CD4-positive, alpha-beta T cell treated with Interleukin-1 beta for 1 hour (primary cell): ENCODE measurements around the gene GPRIN1.
A peak's percentile ranks its signal among the peaks of the same experiment; 100 is the strongest.

Experiments
- DNase-seq, 2 donors: peaks; one replicate each; pipeline ENCODE4 v3.0.0-alpha.2; 2020 to 2022

GPRIN1 gene

DNA sequence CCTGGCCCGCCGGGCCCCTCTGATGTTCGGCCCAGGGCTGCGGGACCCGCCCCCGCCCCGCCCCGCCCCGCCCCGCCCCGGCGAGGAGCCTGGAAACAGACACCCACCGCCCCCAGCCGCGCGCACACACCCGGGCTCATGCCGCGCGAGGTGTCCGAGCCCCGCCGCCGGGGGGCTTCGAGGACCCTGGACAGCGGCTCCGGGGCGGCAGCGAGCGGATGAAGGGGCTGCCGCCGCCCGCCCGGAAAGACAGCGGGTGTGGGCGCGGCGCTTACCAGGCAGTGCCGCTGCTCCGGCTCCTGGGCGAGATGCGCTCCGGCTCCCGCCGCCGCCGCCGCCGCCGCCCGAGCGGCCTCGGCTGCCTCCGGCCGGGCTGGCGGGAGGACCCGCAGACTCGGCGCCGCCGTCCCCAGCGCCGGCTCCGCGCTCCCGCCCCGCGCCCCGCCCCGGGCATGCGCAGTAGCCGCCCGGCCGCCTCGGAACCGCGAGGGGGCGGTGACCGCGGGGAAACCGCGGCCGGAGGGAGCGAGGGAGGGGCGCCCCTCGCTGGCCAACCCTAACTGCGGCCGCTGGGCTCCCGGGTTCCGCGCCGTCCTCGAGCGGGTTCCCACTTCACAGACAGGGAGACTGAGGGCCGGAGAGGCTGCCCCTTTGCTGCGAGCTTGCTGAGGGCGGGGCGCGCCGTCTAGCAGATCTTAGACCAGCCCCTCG is at the start of gene GPRIN1:
TSS of gene GPRIN1 (minus strand) at position 433 of the 711 bp plus-strand sequence. CDS start 10,322 bp downstream, outside the sequence.
- peak; percentile 46 to 61 for DNase-seq

DNA sequence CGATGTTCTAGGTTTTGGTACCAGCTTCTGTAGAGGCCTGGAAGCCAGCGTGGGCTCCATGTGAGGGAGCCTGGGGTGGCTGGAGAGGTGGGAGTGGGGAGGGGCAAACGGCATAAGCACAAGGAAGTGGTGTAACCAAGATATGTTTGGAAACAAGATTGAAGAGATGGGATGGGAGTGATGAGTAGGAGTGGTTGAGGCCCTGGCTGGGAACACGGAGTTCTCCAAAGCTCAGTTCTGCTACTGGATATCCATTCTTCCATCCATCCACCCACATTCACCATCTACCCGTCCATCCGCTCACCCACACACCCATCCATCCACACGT is 49.5 kb upstream of the GPRIN1 start:
- no peak for DNase-seq

DNA sequence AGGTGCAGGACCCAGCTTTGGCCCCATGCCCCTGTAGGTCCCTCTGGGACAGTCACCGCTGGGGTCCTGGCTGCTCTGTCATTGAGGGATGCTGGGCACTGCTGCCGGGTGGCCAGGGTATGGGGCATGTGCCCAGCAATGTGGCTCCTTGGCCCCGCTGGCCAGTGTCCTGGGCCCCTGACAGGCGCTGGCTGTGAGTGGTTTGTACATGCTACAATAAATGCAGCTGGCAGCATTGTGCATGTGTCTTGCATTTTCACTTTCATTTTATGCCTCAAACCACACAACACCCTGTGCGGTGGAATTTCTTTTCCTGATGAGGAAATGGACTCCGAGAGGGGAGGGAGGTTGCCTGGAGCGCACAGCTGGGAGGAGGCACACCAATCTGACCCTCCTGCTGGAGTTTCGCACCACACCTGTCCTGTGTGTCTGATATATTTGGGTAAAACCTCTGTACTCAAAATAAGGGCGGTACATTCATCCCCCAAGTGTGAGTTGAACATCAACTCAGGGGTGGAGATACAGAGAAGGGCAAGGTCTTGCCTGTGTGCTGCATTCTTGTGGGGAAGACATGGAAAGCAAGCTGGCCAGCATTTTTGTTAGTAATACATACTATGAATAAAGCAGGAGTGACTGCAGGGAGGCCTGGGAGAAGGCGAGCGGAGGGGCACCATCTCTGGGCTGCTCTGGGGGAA is 49.0 kb upstream of the GPRIN1 start:
- DNase-seq, result peak; percentile 20 to 49

DNA sequence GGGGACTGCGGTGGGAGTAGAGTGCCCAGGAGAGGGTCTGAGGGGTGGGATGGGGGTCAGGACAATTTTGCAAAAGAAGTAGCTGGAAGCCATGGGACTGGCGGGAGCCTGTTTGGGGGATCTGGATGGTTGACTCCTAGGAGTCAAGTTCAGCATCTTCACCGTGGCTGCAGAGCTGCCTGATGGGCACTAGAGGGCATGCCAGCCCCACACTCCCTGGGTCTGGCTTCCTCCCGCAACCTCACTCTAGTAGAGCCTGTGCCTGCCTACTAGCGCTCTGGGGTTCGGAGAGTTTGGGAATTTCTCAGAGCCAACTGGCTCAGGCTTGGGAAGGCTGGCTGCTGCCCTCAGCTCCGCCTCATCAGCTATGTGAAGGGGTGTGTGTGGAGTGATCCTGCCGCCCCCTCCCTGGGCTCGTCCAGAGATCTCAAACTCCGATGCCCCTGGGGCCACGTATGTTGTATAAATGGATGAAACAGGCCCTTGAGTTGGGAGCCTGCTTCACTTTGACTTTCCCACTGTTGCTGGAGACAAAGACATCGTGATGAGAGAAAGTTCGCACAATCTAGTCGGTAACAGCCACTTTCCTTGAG is 48.1 kb upstream of the GPRIN1 start:
- peak; percentile 67 to 68 for DNase-seq

DNA sequence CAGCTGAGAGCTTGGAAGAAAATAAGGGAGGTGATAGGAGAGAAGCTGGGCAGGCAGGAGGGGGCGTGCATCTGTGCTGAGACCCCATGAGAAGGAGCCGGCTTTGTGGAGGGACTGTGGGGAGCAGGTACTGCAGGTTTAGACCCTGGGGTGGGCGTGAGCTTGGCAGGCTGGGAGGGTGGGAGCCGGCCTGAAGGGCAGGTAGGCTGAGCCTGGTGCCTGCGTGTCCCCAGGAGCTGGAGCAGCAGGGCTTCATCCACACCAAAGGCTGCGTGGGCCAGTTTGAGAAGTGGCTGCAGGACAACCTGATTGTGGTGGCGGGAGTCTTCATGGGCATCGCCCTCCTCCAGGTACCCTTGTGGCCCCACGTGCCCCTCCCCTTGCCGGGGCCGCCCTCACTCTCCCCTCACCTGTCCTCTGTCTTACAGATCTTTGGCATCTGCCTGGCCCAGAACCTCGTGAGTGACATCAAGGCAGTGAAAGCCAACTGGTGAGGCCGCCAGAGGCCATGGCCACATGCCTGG is 46.6 kb upstream of the GPRIN1 start:
- no peak for DNase-seq

DNA sequence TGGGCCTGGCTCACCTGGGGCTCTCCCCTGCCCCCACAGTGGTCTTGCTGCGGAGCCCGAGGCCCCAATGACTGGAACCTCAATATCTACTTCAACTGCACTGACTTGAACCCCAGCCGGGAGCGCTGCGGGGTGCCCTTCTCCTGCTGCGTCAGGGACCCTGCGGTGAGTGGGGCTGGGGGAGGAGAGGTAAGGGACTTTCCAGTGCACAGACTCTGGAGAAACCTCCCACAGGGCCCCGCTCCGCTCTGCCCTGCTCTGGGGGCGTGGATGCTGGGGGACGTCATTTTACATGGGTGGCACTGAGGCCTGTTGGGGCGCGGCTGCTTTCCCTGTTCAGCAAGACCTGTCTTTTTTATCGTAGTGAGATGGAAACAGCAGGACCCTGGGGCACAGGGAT is 44.9 kb upstream of the GPRIN1 start:
- DNase-seq, result peak in 1 of 2 donors; percentile 4

DNA sequence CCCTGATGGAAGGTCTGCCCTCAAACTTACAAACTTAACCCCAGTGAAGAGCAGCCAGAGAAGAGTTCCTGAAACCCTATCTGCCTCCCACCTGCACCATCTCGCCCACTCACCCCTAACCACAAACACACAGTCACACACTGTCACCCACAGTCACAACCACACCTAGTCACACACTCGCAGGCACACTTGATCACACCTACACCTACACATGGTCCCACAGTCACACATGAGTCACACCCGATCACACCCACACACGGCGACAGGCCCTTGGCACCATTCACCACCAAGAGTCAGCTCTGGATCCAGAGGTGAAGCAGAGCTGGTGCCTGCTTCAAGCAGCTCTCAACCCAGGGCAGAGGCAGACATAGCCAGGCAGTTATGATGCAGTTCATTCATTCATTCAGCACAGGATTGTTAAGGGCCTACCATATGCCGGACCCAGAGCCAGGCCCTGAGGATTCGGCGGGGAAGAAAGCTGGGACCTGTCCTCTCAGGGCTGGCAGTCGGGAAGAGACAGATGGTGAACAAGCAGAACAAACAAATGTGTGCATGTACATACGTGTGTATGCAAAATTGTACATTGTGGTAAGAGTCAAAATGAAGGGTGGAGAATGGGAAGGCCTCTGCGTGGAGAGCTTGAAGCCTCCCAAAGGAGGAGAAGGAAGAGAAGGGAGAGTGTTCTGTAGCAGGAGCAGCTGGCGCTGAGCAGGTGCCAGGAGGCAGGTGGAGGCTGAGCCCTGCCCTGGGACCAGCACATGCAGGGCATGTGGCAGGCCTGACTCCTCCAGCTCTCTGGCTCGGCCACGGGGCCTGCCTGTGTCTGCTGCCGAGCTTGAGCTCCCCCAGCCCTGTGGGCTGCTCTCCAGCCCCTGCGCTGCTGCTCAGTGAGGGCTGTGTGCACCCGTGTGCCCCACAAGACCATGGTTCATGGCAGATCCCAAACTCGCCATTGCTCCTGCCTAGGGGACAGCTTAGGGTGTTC is 43.7 kb upstream of the GPRIN1 start:
- peak; percentile 37 to 48 for DNase-seq

DNA sequence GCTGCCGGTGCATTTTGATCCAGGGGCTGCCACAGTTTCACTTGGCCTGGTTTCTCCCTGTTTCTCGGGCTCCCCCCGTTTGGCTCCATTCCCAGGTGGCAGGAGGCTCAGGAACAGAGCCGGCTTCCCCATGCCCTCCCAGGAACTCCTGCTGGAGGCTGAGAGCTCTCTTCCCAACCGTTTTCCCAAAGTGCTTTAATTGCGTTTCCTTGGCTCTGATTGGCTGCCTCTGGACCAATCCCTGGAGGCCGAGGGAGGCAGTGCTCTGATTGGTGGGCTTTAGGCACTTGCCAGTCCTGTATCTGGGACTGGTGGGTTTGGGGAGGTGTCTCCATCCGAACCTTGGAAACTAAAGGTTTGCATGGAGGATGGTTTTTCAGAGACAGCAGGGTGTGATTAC is 42.2 kb upstream of the GPRIN1 start:
- no peak for DNase-seq

DNA sequence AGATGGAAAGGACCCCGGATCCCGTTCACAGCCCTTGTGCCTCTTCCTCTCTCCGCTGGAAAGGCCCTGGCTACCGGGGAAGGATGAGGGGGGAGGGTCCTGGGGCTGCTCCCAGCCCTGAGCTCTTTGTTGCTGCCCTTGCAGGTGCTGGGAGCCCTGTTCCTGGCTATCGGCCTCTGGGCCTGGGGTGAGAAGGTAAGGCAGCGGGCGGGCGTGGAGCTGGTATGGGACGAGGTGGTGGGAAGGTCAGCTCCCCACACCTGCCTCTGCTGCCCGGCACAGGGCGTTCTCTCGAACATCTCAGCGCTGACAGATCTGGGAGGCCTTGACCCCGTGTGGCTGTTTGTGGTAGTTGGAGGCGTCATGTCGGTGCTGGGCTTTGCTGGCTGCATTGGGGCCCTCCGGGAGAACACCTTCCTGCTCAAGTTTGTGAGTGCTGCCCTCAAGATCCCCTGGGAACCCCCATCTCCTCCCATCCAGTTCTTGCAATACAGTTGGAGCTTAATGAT is 41.6 kb upstream of the GPRIN1 start:
- DNase-seq, result no peak

DNA sequence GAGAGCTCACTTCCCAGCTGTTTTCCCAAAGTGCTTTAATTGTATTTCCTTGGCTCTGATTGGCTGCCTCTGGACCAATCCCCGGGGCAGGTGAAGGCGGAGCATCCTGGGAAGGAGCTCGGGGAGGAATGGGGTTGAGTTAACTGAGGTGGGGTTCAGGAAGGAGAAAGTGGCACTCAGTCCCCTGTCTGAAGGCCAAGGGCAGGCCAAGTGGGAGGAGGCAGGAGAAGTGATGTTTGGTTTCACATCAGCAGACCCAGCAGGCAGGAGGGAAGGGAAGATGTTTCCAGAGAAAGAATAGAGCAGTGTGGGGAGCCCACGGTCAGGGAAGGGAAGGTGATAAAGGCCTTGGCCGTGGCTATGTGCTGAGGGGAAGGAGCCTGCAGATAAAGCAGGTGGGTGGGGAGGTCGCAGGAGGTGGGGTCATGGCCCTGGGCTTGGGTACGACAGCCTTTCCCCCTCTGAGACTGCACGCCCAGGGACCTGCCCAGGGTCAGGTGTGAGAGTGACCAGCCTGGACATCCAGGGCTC is 40.5 kb upstream of the GPRIN1 start:
- DNase-seq, result no peak

DNA sequence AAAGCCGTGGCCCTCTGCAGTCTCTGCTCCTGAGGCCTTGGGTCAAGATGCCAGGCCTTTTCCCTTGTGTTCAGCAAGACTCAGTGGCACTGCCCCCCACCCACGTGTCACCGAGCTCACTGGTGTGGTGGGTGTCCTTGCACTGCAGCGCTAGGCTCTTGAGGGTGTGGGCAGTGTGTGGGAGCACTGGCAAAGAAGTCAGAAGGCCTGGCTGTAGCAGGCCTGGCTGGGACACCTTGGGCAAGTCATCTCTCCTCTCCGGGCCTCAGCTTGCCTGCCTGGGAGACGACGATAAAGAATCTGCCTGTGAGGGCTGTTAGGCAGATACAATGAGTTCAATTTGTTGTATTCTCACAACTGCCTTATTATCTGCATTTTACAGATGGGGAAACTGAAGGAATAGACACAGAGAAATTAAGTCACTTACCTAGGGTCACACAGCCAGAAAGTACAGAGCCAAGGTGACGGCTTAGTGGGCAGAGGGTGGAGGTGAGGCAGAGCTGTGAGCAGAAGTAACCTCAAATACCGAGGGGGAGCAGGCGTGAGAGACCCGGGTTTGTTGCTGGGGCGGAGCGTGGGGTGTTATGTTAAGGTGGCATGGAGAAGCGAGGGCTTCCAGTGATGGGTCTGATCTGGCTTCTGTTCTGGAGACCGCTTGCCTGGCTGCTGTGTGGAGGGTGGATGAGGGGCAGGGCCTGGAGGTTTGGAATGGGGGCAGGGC is 38.7 kb upstream of the GPRIN1 start:
- peak; percentile 29 to 42 for DNase-seq

DNA sequence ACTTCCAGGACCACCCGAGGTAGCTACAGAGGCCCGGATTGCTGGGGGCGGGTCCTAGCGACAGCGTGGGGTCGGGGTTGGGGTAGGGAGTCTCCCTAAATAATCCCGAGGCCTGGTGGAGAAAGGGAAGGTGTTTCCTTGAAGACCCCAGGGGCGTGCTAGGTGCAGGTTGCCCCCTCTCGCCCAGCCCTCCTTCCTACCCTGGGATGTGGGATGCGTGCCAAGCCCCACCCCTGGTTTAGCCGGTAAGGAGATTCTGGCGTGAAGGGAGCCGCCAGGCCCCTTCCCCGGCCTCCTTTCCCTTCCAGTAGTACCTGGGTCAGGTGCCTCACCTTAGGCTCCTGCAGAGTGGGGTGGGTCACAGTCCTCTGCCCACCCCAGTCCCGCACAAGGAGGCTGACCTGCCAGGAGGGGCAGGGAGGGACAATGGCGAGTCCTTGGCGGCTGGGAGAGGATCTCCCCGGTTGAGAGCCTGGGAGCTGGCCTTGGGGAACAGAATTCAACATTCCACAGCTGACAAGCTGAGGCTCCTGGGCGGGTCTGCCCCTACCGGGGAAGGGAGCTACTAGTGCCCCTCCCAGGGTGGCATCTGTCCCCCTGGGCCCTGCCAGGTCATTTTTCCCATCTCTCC is 38.0 kb upstream of the GPRIN1 start:
- DNase-seq, result peak in 1 of 2 donors; percentile 1

DNA sequence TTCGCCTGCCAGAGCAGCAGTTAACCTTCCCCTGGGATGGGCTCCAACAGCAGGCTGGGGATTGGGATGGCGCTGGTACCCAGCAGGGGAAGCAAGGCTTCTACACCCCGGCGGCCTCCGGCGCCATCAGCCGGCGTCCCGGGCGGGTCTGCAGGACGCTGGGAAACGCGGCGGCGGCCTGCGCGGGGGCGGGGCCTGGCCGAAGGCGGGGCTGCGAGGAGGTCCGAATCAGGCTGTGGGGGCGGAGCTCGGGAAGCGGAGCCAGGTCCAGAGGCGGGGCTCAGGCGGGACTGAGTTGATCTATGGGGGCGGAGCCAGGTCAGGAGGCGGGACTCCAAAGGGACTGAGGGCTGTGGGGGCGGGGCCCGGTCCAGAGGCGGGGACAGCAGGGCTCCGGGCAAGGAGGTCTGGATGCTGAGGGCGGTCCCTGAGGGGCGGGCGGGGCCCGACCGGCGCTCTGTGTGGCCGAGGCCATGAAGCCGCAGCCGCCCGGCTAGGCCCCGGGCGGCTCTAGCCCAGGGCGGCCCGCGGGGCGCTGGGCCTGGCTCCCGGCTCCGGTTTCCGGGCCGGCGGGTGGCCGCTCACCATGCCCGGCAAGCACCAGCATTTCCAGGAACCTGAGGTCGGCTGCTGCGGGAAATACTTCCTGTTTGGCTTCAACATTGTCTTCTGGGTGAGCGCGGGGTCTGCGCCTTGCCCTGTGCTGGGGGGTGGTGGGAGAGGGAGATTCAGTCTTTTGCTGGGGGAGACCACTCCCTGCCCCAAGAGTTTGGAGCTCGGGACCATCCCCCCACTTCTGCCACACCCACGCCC is 37.3 kb upstream of the GPRIN1 start, which contains the start of gene TSPAN17:
TSS of gene TSPAN17 (plus strand) at position 455 of the 813 bp plus-strand sequence. CDS start at position 587, 132 bp downstream.
- DNase-seq, result peak; percentile 99

DNA sequence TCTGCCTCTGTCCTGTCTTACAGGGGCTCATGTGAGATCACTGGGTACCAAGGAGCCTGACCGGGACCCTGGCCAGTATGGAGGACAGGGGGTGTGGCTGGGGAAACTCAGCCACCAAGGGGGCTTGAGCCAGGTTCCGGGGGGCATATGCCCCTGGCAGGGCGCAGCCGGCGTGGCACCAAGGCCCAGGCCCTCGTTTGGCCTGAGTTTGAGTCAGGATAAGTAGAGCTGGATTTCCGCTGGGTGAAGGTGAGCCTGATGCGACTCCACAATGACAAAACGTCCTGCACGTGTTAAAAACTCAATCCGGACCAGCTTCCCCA is 36.7 kb upstream of the GPRIN1 start:
- DNase-seq, result no peak

DNA sequence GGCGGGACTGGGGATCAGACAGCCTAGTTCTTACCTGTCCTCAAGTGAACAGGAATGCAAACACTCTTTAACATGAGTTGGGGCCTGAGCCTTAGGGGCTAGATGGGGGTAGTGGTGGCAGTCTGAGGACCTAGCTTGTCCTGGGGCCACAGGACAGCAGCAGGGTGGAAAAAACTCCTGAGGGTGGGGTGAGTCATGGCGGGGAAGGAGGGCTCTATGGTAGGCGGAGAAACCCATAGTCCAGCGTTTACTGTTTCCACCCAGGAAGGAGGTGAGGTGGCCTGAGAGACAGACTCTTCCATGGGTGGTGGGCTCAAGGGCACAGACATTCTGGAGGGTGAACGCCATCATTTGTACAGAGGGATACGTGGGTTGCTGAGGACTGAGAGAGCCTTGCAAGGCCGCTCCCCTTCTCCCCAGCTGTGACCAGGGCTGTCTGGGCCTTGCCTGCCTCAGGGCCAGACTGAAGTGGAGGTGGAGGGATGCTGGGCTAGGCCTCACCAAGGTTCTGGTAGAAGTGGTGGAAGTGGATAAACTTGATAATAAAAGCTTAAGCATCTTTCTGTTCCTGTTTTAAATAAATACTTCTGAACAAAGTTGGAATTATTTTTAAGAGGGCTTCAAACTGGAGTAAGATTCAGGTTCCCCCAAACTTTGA is 36.2 kb upstream of the GPRIN1 start:
- no peak for DNase-seq

DNA sequence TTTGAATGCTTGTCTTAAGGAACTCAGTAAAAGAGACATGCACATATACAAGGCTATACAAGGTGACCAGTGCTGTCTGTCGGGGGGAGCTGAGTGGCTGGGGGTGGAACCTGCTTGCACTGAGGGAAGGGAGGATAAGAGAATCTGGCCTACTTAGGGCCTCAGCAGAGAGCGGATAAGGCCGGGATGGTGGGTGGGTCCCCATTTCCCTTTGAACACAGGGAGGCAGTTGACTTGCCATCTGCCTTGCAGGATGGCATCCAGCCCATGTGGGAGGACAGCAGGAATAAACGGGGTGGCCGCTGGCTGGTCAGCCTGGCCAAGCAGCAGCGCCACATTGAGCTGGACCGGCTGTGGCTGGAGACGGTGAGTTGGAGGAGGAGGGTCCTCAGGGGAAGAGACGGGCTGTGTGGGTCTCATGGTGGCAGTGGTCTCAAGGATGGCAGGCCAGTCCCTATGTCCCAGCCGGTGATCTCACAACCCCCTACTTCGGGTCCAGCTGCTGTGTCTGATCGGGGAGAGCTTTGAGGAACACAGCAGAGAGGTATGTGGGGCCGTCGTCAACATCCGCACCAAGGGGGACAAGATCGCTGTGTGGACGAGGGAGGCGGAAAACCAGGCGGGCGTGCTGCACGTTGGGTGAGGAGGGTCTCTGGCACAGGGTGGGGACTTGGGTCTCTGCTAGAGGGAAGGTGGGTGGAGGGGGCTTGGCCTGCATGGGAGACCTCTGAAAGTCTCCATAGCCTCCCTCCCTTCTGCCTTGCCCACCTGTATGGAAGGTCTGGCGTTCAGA is 35.1 kb upstream of the GPRIN1 start:
- DNase-seq, result no peak

DNA sequence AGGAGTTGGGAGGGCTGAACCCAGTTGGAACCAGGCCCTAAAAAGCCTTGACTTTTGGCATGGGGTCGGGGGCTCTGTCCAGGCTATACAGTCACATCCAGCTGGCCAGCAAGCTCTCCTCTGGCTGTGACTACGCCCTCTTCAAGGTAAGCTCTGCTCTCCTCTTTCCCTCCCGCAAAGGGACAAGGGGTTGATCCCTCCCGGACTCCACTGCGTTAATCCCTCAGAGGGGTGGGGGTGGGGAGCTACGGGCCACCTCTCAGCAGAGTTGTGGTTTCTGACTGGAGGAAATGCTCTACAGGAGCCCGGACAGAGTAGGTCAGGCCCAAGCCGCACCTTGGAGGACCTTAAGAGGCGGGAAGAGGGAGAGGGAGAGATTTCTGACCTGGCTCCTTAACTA is 34.3 kb upstream of the GPRIN1 start:
- no peak for DNase-seq

DNA sequence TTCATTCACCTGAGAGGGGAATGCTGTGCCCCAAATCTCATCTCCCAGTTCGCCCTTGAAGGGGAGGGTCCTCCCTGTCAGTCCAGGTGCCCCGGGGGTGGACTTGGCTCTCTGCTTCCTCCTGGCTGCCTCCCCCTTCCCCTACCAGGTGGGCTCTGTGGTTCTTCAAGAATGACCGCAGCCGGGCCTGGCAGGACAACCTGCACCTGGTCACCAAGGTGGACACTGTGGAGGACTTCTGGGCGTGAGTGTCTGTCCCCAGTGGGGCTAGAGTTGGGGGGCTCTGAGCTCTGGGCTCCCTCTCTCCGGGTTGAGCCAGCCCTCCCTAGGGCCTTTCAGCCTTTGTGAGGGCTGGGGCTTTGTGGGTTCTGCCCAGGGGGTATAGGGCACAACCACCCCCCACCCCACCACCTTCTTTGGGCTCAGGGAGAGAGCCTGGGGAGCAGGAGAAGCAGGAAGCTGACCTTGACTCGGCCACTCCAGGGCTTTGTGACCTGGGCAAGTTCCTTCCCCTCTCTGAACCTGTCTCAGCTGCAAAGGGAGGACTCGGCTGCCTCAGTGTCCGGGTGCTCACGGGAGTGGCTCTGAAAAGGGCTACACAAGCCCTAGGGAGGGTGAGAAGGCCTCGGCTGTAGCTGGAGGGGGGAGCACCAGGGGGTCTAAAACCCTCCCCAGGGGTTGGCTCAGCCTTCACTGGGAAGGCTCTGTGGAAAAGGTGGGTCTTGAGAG is 33.7 kb upstream of the GPRIN1 start:
- no peak for DNase-seq
